Activated T-helper 1 cell treated with Interleukin-2 at 50 U/mL for 16 hours (primary cell): ENCODE measurements around the gene MPV17L.
"Not testable (repeated sequence)": the region's sequence is repeated elsewhere in the genome, so short reads cannot be mapped to it uniquely, and the experiment has no call there.

ENCODE experiments used
- DNase-seq: peaks from one replicate; pipeline ENCODE4 v3.0.0-alpha.2; 2020; ENCODE audit warnings: low read depth

Gene MPV17L

DNA sequence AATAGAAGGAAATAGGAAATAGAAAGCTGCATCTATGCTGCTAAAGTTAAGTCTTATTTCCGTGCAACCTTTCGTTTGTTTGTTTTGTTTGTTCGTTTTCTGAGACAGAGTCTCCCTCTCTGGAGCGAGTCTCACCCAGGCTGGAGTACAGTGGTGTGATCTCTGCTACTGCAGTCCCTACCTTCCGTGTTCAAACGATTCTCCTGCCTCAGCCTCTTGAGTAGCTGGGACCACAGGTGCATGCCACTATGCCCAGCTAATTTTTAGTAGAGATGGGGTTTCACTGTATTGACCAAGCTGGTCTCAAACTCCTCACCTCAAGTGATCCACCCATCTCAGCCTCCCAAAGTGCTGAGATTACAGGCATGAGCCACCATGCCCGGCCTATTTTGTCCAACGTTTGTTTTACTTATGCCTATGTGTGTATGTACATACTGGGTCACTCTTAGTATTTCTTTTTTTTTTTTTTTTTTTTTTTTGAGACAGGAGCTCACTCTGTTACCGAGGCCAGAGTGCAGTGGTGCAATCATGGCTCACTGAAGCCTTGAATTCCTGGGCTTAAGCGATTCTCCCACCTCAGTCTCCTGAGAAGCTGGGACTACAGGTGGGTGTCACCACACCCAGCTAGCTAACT is 55.7 kb downstream of the MPV17L start:
- no peak for DNase-seq

DNA sequence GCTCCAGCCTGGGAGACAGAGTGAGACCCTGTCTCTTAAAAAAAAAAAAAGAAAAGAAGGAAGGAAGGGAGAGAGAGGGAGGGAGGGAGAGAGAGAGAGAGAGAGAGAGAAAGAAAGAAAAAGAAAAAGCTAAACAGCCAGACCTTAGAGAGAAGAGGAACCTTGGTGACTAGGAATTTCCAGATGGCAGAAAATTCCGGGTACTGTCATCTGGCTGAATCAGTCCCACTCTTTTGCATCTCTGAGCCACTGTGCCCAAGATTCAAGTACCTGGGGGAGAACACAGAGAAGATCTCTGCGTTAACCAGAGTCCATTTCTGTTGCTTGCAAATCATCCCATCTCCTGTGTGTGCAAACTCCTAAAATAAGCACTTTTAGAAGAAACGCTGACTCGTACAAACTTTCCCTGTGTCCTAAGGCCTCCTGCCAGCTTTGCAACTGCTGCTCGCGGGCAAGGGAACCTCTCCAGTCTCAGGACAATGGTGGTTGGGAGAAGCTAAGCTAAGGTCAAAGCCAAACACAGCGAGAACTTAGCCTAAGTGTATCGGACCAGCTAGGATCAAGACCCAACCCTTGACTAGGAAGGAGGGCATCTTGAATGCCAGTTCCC is 56.8 kb downstream of the MPV17L start:
- no peak for DNase-seq

DNA sequence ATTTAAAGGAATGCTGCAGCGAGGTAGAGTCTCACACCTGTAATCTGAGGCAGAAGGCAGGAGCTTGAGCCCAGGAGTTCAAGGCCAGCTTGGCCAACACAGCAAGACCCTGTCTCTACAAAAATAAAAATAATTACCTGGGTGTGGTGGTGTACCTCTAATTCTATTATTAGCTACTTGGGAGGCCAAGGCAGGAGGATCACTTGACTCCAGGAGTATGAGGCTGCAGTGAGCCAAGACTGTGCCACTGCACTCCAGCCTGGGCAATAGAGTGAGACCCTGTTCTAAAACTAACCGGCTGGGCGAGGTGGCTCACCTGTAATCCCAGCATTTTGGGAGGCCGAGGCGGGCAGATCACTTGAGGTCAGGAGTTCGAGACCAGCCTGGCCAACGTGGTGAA is 57.7 kb downstream of the MPV17L start:
- DNase-seq = not testable (repeated sequence)

GRCh38 chr16:15454933-15455332 is 59.4 kb downstream of the MPV17L start:
- not testable (repeated sequence) for DNase-seq

- DNase-seq = no peak
Observed at GRCh38 chr16:15457400-15457799, 61.8 kb downstream of the MPV17L start.

GRCh38 chr16:15457958-15458357 is 62.4 kb downstream of the MPV17L start:
- DNase-seq = no peak

DNA sequence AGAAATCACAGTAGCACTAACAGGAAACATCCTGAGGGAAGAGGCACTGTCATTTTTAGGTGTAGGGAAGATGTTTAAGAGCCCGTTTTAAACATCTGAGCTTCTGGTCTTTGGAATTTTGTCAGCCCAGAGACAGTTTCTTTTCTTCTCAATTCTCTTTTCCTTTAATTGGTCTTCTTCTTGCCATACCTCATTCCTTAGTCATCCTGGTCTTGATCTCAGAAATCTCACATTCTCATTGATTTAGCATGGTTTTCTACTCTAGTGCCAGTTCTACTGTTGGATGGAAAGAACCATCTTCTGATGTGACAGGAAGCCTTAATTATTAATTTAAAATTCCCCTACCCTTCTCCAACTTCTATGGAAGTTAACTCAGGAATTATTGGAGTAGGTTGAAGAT is 64.2 kb downstream of the MPV17L start:
- DNase-seq = no peak

GRCh38 chr16:15460601-15461000 is 65.0 kb downstream of the MPV17L start:
- DNase-seq = no peak

- no peak for DNase-seq
Observed at GRCh38 chr16:15461376-15461775, 65.8 kb downstream of the MPV17L start.
